Neuronal stem cell (in vitro differentiated cells): ENCODE data around the gene NARS2.

Source experiments
- DNase-seq: peaks from one replicate; pipeline ENCODE4 v3.0.0-alpha.2; 2013; ENCODE audit warnings: low spot score
- H2AFZ ChIP-seq: one replicate; pipeline ENCODE4 v1.6.1; 2013; ENCODE audit warnings: mild to moderate bottlenecking, low read length, inconsistent platforms
- H2AK5ac ChIP-seq: 2 replicates; pipeline ENCODE4 v1.6.1; 2013; ENCODE audit warnings: low read depth, mild to moderate bottlenecking, inconsistent platforms, low read length, moderate library complexity, mixed read lengths
- H2BK120ac ChIP-seq: 2 replicates; pipeline ENCODE4 v1.6.1; 2013; ENCODE audit warnings: low read depth, mild to moderate bottlenecking, inconsistent platforms, low read length, moderate library complexity, mixed read lengths
- H2BK12ac ChIP-seq: one replicate; pipeline ENCODE4 v1.6.1; 2013; ENCODE audit warnings: low read length, inconsistent platforms
- H2BK15ac ChIP-seq: 2 replicates; pipeline ENCODE4 v1.6.1; 2013; ENCODE audit warnings: mild to moderate bottlenecking, low read length, inconsistent platforms, mixed read lengths
- H2BK5ac ChIP-seq: one replicate; pipeline ENCODE4 v1.6.1; 2013; ENCODE audit warnings: inconsistent platforms, mild to moderate bottlenecking, low read length, moderate library complexity
- H3K14ac ChIP-seq: one replicate; pipeline ENCODE4 v1.6.1; 2013; ENCODE audit warnings: low read length, inconsistent platforms
- H3K18ac ChIP-seq: 2 replicates; pipeline ENCODE4 v1.6.1; 2013; ENCODE audit warnings: low read length, inconsistent platforms
- H3K23ac ChIP-seq: 2 replicates; pipeline ENCODE4 v1.6.1; 2013; ENCODE audit warnings: low read depth, mild to moderate bottlenecking, mixed read lengths, low read length, inconsistent platforms; ENCODE audit not compliant: poor library complexity
- H3K27ac ChIP-seq: replicated peaks from 3 replicates; pipeline ENCODE4 v1.5.1; 2013; ENCODE audit warnings: low read length, inconsistent platforms
- H3K27me3 ChIP-seq, 3 experiments: 2 replicates each; pipeline ENCODE4 v1.6.1; 2013; ENCODE audit warnings: low read length in 3 of 3, mild to moderate bottlenecking in 2 of 3, inconsistent platforms in 1 of 3, low read depth in 1 of 3, mixed read lengths in 1 of 3, moderate library complexity in 1 of 3; ENCODE audit not compliant: control insufficient read depth in 3 of 3, insufficient read depth in 3 of 3
- H3K36me3 ChIP-seq, 2 donors: replicated peaks in 1 of 2; 2 replicates each; pipeline ENCODE4 v1.6.1; 2013; ENCODE audit warnings: low read length in 2 of 2; ENCODE audit not compliant: control insufficient read depth in 2 of 2, insufficient read depth in 2 of 2
- H3K4ac ChIP-seq: 2 replicates; pipeline ENCODE4 v1.6.1; 2013; ENCODE audit warnings: inconsistent platforms, mild to moderate bottlenecking, low read length, moderate library complexity
- H3K4me1 ChIP-seq, 2 donors: 1 replicate in 1 of 2; 2 replicates in 1 of 2; pipeline ENCODE4 v1.6.1; 2013; ENCODE audit warnings: low read length in 2 of 2, low read depth in 1 of 2; ENCODE audit not compliant: control insufficient read depth in 2 of 2, insufficient read depth in 1 of 2
- H3K4me2 ChIP-seq: one replicate; pipeline ENCODE4 v1.6.1; 2013; ENCODE audit warnings: mild to moderate bottlenecking, low read length, inconsistent platforms; ENCODE audit not compliant: insufficient read depth, poor library complexity, severe bottlenecking
- H3K4me3 ChIP-seq, 2 donors: 2 replicates each; pipeline ENCODE4 v1.5.1; 2013; ENCODE audit warnings: low read length in 2 of 2, mild to moderate bottlenecking in 2 of 2, inconsistent platforms in 1 of 2, moderate library complexity in 1 of 2
- H3K79me1 ChIP-seq: one replicate; pipeline ENCODE4 v1.6.1; 2013; ENCODE audit warnings: low read depth, mild to moderate bottlenecking, inconsistent platforms, low read length, moderate library complexity
- H3K9ac ChIP-seq: one replicate; pipeline ENCODE4 v1.6.1; 2013; ENCODE audit warnings: mild to moderate bottlenecking, low read depth, low read length, inconsistent platforms; ENCODE audit not compliant: poor library complexity
- H3K9me3 ChIP-seq, 2 donors: replicated peaks in 1 of 2; 2 replicates each; pipeline versions ENCODE3 to v1.6.1; 2013; ENCODE audit warnings: low read length in 2 of 2, mild to moderate bottlenecking in 2 of 2, inconsistent platforms in 1 of 2, low read depth in 1 of 2, mixed read lengths in 1 of 2, moderate library complexity in 1 of 2; ENCODE audit not compliant: control insufficient read depth in 2 of 2, insufficient read depth in 1 of 2
- H4K8ac ChIP-seq: one replicate; pipeline ENCODE4 v1.6.1; 2013; ENCODE audit warnings: low read depth, mild to moderate bottlenecking, inconsistent platforms, low read length, moderate library complexity
- H4K91ac ChIP-seq: one replicate; pipeline ENCODE4 v1.6.1; 2013; ENCODE audit warnings: low read length, low read depth, mild to moderate bottlenecking, inconsistent platforms; ENCODE audit not compliant: poor library complexity
- WGBS, 2 donors: extraction: QIAGEN DNeasy Blood & Tissue Kit; methylation state at CpG; one replicate each; pipeline ENCODE4 v1.1.7; 2013; ENCODE audit warnings: missing lambda C conversion rate in 2 of 2, mixed read lengths in 1 of 2; ENCODE audit not compliant: insufficient read length in 2 of 2, insufficient replicate concordance in 1 of 2; ENCODE audit errors: extremely low coverage in 2 of 2; 5-methylcytosine and 5-hydroxymethylcytosine counted together

Gene NARS2

GRCh38 chr11:78453140-78453935 lies 121.3 kb downstream of the NARS2 start:
- Histone ChIP-seq H3K36me3 (peaks cover 2 to 39% of the 10 kb centered on the region in 2 donors), H3K9ac (no peak overlapping the region)

GRCh38 chr11:78451371-78452150 lies 123.1 kb downstream of the NARS2 start:
- H3K36me3 ChIP-seq: peaks cover 2 to 26% of the 10 kb centered on the region in 2 donors
- no peaks in the 10 kb centered on the region for H3K4me1 ChIP-seq
- H2AK5ac ChIP-seq: no peak overlapping the region
- no peak overlapping the region for H2BK12ac ChIP-seq
- H3K9me3 ChIP-seq: no peaks in the 10 kb centered on the region
- H2BK120ac ChIP-seq: no peak overlapping the region
- WGBS, 2 donors: no CpG with 5 or more reads among the region's 5 CpGs
- H4K91ac ChIP-seq: no peak overlapping the region
- no peak overlapping the region for H2AFZ ChIP-seq
- H2BK15ac ChIP-seq: no peak overlapping the region
- H3K4ac ChIP-seq: no peak overlapping the region
- H4K8ac ChIP-seq: no peak overlapping the region
- H2BK5ac ChIP-seq: no peak overlapping the region
- no peaks in the 10 kb centered on the region for H3K27me3 ChIP-seq
- H3K79me1 ChIP-seq: no peaks in the 10 kb centered on the region
- DNase-seq: no peak
- no peak overlapping the region for H3K4me2 ChIP-seq
- H3K4me3 ChIP-seq: no peak overlapping the region
- no peak overlapping the region for H3K27ac ChIP-seq
- no peak overlapping the region for H3K9ac ChIP-seq
- no peak overlapping the region for H3K14ac ChIP-seq
- no peak overlapping the region for H3K18ac ChIP-seq
- H3K23ac ChIP-seq: no peak overlapping the region

More at GRCh38 chr11:78453140-78453935, 121.3 kb downstream of the NARS2 start:
- Histone ChIP-seq H3K4me3 (no peak overlapping the region), H3K18ac (no peak overlapping the region), H3K27me3 (no peaks in the 10 kb centered on the region), H3K14ac (no peak overlapping the region), H3K79me1 (no peaks in the 10 kb centered on the region), H3K4me1 (no peaks in the 10 kb centered on the region), H2BK12ac (no peak overlapping the region), H2AFZ (no peak overlapping the region), H3K4ac (no peak overlapping the region), H3K23ac (no peak overlapping the region), H2AK5ac (no peak overlapping the region), H2BK5ac (no peak overlapping the region), H3K9me3 (no peaks in the 10 kb centered on the region), H4K91ac (no peak overlapping the region), H2BK120ac (no peak overlapping the region), H3K4me2 (no peak overlapping the region), H2BK15ac (no peak overlapping the region), H4K8ac (no peak overlapping the region), H3K27ac (no peak overlapping the region)
- DNase-seq: no peak
- no CpG with 5 or more reads among the region's 2 CpGs for WGBS, 2 donors

GRCh38 chr11:78450866-78451265 lies 123.8 kb downstream of the NARS2 start:
- Histone ChIP-seq H2BK120ac (no peak overlapping the region), H3K79me1 (no peaks in the 10 kb centered on the region), H2BK12ac (no peak overlapping the region), H4K8ac (no peak overlapping the region), H2BK15ac (no peak overlapping the region), H3K27ac (no peak overlapping the region), H2BK5ac (no peak overlapping the region), H3K27me3 (no peaks in the 10 kb centered on the region), H3K4me3 (no peak overlapping the region), H3K36me3 (peaks cover 2 to 19% of the 10 kb centered on the region in 2 donors), H3K4me1 (no peaks in the 10 kb centered on the region), H3K14ac (no peak overlapping the region), H3K23ac (no peak overlapping the region), H4K91ac (no peak overlapping the region), H3K18ac (no peak overlapping the region), H3K9me3 (no peaks in the 10 kb centered on the region), H2AK5ac (no peak overlapping the region), H3K9ac (no peak overlapping the region), H3K4me2 (no peak overlapping the region), H2AFZ (no peak overlapping the region), H3K4ac (no peak overlapping the region)
- WGBS, 2 donors: no CpG with 5 or more reads among the region's 2 CpGs
- DNase-seq: no peak

- Histone ChIP-seq H3K27me3 (no peaks in the 10 kb centered on the region), H4K91ac (no peak overlapping the region), H4K8ac (no peak overlapping the region), H3K23ac (no peak overlapping the region), H2BK5ac (no peak overlapping the region), H3K27ac (no peak overlapping the region), H2AK5ac (no peak overlapping the region), H3K18ac (no peak overlapping the region), H3K4me1 (no peaks in the 10 kb centered on the region), H2BK15ac (no peak overlapping the region), H2BK120ac (no peak overlapping the region), H3K4me2 (no peak overlapping the region), H3K9ac (no peak overlapping the region), H3K14ac (no peak overlapping the region), H3K4me3 (no peak overlapping the region), H3K9me3 (no peaks in the 10 kb centered on the region), H3K4ac (no peak overlapping the region), H3K79me1 (no peaks in the 10 kb centered on the region), H2BK12ac (no peak overlapping the region), H2AFZ (no peak overlapping the region), H3K36me3 (peaks cover 2 to 14% of the 10 kb centered on the region in 2 donors)
- no peak for DNase-seq
- no CpG with 5 or more reads among the region's 4 CpGs for WGBS, 2 donors
These were observed 124.8 kb downstream of the NARS2 start for GRCh38 chr11:78449866-78450265.
